ENCODE results near the gene DLGAP1.
A peak's percentile ranks its signal among the peaks of the same experiment; 100 is the strongest.

The DLGAP1 gene

DNA sequence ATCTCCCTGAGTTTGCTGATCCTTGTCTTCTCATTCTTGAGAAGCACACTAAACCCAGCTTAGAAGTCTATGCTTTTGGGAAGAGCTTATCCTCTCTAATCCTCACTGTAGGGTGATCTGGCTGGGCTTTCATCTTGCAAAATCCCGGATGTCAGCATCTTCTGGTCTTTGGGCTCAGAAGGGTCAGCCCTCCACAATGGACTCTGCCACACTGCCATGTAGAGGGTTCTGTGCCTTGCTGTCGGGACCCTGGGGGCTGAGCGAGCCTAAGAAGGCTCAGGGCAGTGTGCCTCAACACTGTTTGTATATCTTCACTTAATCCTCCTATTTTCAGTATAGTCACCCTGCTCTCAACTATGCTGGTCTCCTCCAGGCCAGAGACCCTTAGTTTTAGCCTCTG, 902.8 kb downstream of the DLGAP1 start:
- no peak for DNase-seq

DNA sequence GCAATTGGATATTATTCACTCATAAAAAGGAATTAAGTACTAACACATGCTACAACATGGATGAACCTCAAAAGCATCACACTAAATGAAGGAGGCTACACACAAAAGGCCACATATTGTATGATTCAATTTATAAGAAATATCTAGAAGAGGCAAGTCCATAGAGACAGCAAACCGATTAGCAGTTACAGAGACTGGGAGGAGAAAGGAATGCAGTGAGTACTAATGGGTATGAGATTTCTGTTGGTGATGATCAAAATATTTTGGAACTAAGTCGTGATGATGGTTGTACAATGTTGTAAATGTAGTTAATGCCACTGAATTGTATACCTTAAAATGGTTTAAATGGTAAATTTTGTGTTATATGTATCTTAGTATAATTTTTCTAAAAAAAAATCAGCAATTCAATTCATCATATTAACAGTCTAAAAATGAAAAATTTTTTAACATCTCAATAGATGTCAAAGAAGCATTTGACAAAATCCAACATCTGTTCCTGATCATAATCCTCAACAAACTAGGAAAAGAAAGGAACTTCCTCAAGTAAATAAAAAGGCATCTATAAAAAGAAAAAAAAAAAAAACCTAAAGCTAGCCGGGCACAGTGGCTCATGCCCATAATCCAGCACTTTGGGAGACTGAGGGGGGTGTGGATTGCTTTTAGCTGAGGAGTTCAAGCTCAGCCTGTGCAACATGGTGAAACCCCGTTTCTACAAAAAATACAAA, 907.1 kb downstream of the DLGAP1 start:
- DNase-seq, result no peak

DNA sequence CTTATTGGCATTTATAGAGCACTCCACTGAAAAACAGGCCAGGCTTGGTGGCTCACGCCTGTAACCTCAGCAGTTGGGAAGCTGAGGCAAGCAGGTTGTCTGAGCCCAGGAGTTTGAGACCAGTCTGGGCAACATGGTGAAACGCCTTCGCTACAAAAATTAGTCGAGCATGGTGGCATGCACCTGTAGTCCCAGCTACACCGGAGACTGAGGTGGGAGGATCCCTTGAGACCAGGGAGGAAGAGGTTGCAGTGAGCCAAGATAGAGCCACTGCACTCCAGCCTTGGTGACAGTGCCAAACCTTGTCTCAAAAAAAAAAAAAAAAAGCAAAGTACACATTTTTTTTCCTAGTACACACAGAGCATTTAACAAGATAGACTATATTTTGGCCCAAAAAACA, 909.0 kb downstream of the DLGAP1 start:
- no peak for DNase-seq

- no peak for DNase-seq
Measured at GRCh38 chr18:3544537-3544936, 910.6 kb downstream of the DLGAP1 start.

- no peak for DNase-seq
Measured at GRCh38 chr18:3541549-3542386, 913.3 kb downstream of the DLGAP1 start.

GRCh38 chr18:3540805-3541548, 914.1 kb downstream of the DLGAP1 start:
- no peak for DNase-seq

GRCh38 chr18:3538954-3539617, 916.0 kb downstream of the DLGAP1 start:
- no peak for DNase-seq

GRCh38 chr18:3538456-3538855, 916.7 kb downstream of the DLGAP1 start:
- no peak for DNase-seq

DNA sequence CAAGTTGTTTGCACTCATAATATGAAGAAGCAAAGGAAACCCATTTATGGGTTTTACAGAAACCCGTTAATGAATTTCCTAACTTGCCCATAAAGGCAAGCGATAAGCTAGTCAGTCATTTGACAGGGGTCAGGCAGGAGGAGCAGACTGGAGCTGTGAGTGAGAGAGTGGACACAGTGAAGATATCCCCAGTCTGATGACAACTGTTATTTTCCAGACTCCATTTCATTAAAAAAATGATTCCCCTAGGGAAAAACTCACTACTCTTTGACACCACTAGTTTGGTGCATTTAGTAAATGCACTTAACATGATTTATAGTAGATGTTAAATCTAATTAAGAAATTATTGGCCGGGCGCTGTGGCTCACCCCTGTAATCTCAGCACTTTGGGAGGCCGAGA, 924.3 kb downstream of the DLGAP1 start:
- DNase-seq, result no peak

- no peak for DNase-seq
Measured at GRCh38 chr18:3529601-3530000, 925.5 kb downstream of the DLGAP1 start.

GRCh38 chr18:3529077-3529476, 926.0 kb downstream of the DLGAP1 start:
- no peak for DNase-seq

- DNase-seq, result no peak
Measured at GRCh38 chr18:3528231-3528630, 926.9 kb downstream of the DLGAP1 start.

- DNase-seq, result peak; percentile 62
Measured at GRCh38 chr18:3526421-3527354, 928.4 kb downstream of the DLGAP1 start.

- DNase-seq, result no peak
Measured at GRCh38 chr18:3525870-3526420, 929.2 kb downstream of the DLGAP1 start.

DNA sequence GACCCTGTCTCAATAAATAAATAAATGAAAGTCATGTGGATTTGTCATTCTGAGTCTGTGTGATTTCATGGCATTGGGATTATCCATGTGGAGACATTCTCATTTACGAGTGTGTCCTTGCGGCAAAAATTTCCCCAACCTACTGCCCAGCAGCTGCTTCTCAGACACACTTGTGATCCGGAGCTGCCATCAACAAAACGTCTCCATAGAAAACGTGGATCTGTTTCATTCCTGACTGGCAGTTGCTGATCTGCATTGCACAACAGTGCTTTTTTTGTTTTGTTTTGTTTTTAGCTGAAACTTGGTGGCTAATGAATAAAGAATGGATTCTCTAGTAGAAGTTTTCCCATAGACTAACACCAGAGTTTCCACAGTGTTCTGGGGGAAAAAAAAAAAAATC, 930.4 kb downstream of the DLGAP1 start:
- DNase-seq, result no peak

DNA sequence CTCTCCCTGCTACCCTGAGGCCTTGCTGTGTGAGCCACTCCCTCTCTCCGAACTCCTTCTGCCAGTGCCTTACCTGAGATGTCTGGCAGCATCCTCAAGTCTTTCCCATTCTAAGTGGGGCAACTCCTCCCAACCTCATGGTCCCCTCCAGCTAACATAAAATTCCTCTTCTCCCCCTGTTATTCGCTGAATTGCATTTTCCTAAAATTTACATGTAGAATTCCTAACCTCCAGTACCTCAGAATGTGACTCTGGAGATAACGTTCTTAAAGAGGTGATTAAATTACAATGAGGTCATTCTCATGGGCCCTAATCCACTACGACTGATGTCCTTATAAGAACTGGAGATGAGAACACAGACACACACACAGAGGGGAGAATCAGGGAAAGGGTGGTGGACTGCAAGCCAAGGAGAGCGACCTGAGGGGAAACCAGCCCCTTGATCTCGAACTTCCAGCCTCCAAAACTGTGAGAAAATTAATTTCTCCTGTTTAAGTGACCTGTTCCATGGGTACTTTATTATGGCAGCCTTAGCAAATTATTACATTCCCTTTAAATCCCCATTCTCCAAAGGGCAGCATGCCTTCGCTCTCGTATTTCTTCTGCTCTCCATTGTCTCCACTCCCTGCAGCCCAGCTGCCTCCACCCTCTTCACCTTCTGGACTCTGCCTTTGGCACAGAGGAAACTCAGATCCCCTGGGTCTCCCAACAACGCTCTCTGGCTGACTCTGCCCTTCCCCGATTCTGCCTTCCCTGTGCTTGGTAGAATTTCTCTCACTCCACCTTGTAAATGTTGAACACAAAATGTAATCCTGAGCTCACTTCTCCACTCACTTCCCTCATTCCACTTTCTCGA, 934.6 kb downstream of the DLGAP1 start:
- DNase-seq, result no peak

DNA sequence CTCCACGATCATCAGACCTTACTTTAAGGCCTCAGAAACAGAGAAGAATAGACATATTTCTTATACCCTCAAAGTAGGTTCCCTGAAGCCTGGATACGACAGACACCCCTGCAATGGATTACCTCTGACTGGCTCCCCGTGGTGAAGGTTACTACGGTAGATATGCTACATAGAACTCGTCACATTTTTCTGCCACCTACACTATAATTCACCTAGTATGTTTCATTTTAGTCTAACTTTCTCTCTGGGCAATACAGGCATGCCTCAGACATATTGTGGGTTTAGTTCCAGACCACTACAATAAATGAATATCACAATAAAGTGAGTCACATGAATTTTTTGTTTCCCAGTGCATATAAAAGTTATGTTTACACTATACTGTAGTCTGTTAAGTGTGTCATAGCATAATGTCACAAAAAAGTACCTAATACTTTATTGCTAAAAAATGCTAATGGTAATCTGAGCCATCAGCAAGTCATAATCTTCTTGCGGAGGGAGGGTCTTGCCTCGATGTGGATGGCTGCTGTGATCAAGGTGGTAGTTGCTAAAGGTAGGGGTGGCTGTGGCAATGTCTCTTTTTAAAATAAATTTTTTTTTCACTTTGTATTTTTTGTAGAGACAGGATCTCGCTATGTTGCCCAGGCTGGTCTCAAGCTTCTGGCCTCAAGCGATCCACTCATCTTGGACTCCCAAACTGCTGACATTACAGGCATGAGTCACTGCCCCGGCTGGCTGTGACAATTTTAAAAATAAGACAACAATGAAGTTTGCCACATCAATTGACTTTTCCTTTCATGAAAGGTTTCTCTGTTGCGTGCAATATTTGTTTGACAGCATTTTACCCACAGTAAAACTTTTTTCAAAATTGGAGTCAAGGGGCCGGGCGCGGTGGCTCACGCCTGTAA, 940.5 kb downstream of the DLGAP1 start:
- DNase-seq, result no peak

DNA sequence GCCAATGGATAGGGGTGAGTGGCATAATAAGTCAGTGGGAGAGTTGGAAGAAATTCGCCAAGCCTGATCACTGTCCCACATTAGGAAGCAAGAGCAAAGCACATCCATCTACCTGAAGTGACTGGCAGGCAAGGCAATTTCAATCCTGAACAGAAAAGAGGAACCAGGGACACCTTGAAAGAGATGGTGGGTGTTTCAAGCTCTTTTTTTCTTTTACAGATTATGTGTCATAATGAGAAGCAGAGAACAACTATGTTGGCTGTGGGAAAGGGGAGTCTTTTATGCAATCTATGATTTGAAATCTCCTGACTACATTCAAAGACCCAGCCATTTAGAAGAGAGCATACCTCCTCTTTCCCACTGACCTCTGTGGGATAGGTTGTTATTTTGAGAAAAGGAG, 941.6 kb downstream of the DLGAP1 start:
- DNase-seq, result no peak

DNA sequence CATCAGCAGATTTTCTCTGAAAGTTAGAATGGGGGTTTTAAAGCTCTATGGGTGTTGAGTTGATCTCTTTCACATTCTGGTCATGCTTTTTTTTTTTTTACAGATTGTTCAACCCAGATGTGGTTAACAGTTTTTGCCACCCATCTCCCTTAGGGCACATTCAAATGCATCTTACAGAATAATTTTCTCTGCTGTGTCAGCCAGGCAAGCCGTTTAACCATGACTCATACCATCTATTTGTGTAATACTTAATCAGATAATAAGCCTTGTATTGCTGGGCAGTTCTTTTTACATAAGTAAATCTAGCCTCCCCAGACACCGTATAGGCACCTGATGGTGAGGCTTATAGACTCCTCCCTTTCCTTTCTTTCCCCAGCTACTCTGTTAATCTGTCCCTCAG, 943.1 kb downstream of the DLGAP1 start:
- no peak for DNase-seq

- no peak for DNase-seq
Measured at GRCh38 chr18:3510896-3511295, 944.2 kb downstream of the DLGAP1 start.
